GM18951 (cell line): ENCODE data around the gene INSM2.

Experiments
- POLR2A ChIP-seq: IDR thresholded peaks from 4 replicates; pipeline ENCODE4 v1.6.1; 2011; ENCODE audit warnings: mild to moderate bottlenecking; ENCODE audit not compliant: insufficient read length, insufficient read depth; ENCODE audit errors: extremely low read depth
- in situ Hi-C: fragments of 300-500 bp; cut with MboI; formaldehyde crosslinking; loops from one replicate; pipeline ENCODE4 v1.12.0; 2022; ENCODE audit warnings: low sequenced_read_pairs, mixed read lengths, inconsistent platforms; ENCODE audit not compliant: unreplicated experiment

INSM2 gene

DNA sequence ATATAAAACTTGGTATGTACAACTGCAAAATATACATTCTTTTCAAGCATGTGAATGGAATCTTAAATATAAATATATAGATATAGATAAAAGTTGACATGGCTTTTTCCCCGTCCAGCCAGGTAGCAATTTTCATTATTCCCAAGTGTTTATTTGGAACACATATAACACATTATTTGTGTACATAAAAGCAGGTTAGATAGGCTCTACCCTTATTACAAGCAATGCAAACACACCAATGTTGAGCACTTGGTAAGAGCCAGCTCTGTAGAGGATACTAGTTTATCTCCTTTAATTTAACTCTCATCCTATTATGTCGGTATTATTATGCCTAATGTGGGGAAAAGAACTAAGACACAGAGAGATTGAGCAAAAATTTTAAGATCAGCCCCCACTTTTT, 7.0 kb upstream of the INSM2 start:
- in situ Hi-C loops, result no loop called here
- no peak for TF ChIP-seq POLR2A

- TF ChIP-seq POLR2A, result no peak
- in situ Hi-C loops, result no loop called here
Measured at GRCh38 chr14:35531960-35532747, 1.8 kb upstream of the INSM2 start.

GRCh38 chr14:35532783-35533356, 1.1 kb upstream of the INSM2 start:
- TF ChIP-seq POLR2A, result no peak
- in situ Hi-C loops, result no loop called here

- in situ Hi-C loops, result no loop called here
- no peak for TF ChIP-seq POLR2A
Measured at GRCh38 chr14:35534208-35534872, 376 bp downstream of the INSM2 start.

DNA sequence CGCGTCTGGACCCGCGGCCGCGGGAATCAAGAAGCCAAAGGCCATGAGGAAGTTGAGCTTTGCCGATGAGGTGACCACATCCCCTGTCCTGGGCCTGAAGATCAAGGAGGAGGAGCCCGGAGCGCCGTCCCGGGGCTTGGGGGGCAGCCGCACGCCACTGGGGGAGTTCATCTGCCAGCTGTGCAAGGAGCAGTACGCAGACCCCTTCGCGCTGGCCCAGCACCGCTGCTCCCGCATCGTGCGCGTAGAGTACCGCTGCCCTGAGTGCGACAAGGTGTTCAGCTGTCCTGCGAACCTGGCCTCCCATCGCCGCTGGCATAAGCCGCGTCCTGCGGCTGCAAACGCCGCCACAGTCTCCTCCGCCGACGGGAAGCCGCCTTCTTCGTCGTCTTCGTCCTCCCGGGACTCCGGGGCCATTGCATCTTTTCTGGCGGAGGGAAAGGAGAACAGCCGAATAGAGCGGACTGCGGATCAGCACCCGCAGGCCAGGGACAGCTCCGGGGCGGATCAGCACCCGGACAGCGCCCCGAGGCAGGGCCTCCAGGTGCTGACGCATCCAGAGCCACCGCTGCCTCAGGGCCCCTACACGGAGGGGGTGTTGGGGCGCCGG, 1.0 kb downstream of the INSM2 start:
- in situ Hi-C loops, result no loop called here
- TF ChIP-seq POLR2A, result no peak

DNA sequence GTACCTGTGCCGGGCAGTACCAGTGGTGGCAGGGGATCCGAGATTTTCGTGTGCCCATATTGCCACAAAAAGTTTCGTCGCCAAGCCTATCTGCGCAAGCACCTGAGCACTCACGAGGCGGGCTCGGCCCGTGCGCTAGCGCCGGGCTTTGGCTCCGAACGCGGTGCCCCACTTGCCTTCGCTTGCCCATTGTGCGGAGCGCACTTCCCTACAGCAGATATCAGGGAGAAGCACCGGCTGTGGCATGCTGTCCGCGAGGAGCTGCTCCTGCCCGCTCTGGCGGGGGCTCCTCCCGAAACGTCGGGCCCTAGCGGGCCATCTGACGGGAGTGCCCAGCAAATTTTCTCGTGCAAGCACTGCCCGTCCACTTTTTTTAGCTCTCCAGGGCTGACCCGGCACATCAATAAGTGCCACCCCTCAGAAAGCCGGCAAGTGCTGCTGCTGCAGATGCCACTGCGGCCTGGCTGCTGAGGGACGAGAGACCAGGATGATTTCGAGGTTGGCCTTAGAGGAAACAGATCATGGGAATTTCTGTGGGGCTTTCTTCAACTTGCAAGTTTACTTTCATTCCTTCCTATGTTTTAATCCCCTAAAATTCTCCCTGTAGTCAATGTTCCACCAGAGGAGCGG, 1.6 kb downstream of the INSM2 start:
- in situ Hi-C loops, result no loop called here
- no peak for TF ChIP-seq POLR2A

DNA sequence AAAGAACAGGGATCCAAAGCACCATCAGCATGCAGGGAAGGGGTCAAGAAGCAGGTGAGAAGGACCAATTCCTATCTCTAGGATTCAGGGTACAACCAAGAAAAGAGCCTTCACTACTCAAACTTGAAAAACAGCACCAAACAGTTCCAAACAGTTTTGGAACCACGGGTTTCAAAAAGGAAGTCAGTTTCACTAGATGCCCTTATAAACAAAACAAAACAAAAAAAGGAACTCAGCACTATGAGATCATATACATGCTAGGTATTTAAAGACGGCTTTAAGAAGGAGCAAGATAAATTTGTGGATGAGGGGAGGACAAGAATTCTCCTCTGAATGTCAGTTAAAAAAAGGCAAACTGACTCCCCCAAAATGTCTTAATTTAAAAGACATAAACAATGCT, 6.0 kb downstream of the INSM2 start:
- in situ Hi-C loops, result no loop called here

DNA sequence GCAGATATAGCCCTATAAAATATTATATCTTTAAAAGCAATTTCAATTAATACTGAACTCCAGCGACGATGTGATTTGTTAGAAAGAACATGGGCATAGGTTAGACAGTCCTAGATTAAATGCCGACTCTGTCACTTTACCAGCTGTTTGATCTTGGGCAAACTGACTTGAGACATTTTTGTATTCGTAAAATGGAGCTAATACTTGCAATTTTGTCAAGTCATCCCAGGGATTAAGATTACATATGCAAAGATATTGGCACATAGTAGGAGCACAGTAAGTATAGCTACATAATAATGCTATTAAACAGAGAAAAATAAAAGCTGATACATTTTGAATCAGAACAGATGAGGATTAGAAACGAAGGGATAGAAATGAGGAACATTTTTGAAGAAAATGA, 9.0 kb downstream of the INSM2 start:
- TF ChIP-seq POLR2A, result no peak
- in situ Hi-C loops, result no loop called here

More for the DNA sequence above, 6.0 kb downstream of the INSM2 start:
- TF ChIP-seq POLR2A, result no peak

GRCh38 chr14:35549551-35549950, 15.6 kb downstream of the INSM2 start:
- no peak for TF ChIP-seq POLR2A
- in situ Hi-C loops, result no loop called here

DNA sequence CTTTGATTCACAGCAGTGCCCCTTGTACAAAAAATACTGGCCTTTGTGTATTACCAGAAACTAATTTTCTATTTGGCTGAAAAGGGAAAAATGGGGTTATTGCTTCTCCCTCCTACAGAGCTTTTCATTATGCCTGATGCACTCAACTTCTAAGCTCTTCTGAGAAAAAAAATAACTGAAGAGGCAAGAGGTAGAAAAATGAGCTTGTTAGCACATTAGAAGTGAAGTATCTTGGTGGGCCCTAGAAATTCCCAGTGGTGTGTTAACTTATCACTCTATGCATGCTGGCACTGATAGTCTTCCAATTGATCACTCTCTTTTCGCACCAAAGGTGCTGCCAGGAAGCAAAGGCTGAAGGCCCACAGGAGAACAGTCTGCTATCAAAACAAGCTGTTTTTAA, 17.1 kb downstream of the INSM2 start:
- in situ Hi-C loops, result no loop called here
- no peak for TF ChIP-seq POLR2A

DNA sequence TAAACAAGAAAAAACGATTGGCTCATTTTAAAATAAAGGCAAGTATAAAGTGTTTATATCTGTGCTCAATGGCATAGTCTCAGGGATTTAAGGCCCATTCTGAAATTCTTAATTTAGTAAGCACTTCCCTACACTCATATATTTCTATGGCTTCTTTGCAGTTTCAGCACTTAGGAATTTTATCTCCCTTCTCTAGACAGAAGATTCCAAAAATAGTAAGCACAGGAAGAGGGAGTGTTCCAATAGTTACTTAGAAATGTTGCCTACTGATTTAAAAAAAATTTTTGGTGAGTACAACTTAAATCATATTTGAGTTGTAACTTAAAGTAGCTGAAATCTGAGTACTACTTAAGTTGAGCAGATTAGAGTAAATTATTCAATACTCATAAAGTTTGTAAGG, 19.8 kb downstream of the INSM2 start:
- no peak for TF ChIP-seq POLR2A
- in situ Hi-C loops, result no loop called here

DNA sequence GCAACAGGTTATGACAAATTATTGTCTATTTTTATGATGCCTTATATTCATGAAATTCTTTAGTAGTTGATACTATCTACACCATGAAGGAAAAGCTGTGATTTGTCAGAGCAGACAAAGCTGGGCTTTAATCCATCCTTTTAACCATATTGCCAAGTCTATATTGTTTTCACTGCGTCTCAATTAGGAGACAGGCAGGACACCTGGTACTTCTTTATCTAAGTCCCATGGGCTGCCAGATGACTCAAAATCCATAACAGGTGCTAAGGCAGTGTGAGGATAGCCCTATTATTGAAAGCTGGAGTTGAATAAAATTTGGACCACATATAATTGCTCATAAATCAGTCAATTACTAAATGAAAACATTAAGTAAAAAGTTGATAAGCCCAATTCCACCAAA, 22.6 kb downstream of the INSM2 start:
- in situ Hi-C loops, result no loop called here
- TF ChIP-seq POLR2A, result no peak

DNA sequence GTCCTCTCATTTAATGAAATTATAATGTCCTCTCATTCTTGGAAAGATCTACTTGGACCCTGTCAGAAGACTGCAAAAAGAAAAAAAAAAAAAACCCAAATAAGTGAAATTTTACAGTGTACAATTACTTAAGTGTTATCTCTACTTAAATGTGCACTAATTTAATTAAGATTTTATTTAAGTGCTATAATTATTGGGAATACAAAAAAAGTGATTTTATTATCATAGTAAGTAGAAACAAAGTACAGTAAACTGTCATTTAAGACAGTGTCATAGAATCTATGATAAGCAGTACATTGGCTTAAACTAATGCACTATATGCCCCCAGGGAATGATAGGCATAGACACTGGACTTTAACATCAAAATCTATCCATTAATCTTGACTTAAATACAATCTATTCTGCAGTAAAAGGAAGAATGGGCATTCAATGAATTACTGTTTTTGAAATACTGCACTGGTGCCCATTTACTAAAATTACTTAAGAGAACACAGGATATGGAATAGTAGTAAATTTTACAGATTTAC, 23.3 kb downstream of the INSM2 start:
- TF ChIP-seq POLR2A, result no peak
- in situ Hi-C loops, result no loop called here
